Measurements from ENCODE around the gene AP3S2.

GRCh38 chr15:89790206-89790605, 103.6 kb downstream of the AP3S2 start:
- TF ChIP-seq CTCF (conservative IDR thresholded peaks at IDR 0.05; ENCODE audit: low read depth in 2 of 2) (no peak), POLR2AphosphoS5 (IDR thresholded peaks at IDR 0.05; ENCODE audit: low read depth) (no peak)

Data from GM23338 (cell line).